Sigmoid colon (tissue), 4 donors: Measurements from ENCODE around the gene GPC5.

Experiments
- POLR2A ChIP-seq, 2 donors: fragments of 450-650 bp; IDR thresholded peaks; one replicate each; pipeline ENCODE4 v1.6.1; 2016; ENCODE audit warnings: antibody characterized with exemption in 2 of 2, mild to moderate bottlenecking in 2 of 2, moderate library complexity in 2 of 2
- POLR2AphosphoS5 ChIP-seq, 4 donors: sonication (generic); formaldehyde crosslinking; IDR thresholded peaks; one replicate each; pipeline ENCODE4 v1.6.1; 2017; ENCODE audit warnings: antibody characterized with exemption in 4 of 4
- TF ChIP-seq, protein P1 (sequence below), 4 experiments: fragments of 450-650 bp in 3 of 4; fragments of 200-600 bp in 1 of 4; IDR thresholded peaks; one replicate each; pipeline ENCODE4 v1.5.1; 2016 to 2019; ENCODE audit warnings: antibody characterized with exemption in 4 of 4, mild to moderate bottlenecking in 3 of 4, moderate library complexity in 2 of 4

- TF ChIP-seq, protein P1, sequence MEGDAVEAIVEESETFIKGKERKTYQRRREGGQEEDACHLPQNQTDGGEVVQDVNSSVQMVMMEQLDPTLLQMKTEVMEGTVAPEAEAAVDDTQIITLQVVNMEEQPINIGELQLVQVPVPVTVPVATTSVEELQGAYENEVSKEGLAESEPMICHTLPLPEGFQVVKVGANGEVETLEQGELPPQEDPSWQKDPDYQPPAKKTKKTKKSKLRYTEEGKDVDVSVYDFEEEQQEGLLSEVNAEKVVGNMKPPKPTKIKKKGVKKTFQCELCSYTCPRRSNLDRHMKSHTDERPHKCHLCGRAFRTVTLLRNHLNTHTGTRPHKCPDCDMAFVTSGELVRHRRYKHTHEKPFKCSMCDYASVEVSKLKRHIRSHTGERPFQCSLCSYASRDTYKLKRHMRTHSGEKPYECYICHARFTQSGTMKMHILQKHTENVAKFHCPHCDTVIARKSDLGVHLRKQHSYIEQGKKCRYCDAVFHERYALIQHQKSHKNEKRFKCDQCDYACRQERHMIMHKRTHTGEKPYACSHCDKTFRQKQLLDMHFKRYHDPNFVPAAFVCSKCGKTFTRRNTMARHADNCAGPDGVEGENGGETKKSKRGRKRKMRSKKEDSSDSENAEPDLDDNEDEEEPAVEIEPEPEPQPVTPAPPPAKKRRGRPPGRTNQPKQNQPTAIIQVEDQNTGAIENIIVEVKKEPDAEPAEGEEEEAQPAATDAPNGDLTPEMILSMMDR (IDR thresholded peaks at IDR 0.05): no peak
- TF ChIP-seq POLR2A (IDR thresholded peaks at IDR 0.05) (no peak), POLR2AphosphoS5 (IDR thresholded peaks at IDR 0.05) (no peak)
Observed at GRCh38 chr13:91369441-91369831, 29.0 kb upstream of the GPC5 start.
